ENCODE measurements around the gene GALNT2. TPM values are rescaled to one million over a fixed set of nuclear protein-coding genes. Genes with fewer than 3 reads are reported as not detected.
A peak's percentile ranks its signal among the peaks of the same experiment; 100 is the strongest.

Gene GALNT2
- total and polyA plus RNA-seq, 9 of the 15 experiments (the other 6 are each of a cell fraction or from before 2014, with no cell fraction given), result 1.6 to 106 (median 51.9) TPM

DNA sequence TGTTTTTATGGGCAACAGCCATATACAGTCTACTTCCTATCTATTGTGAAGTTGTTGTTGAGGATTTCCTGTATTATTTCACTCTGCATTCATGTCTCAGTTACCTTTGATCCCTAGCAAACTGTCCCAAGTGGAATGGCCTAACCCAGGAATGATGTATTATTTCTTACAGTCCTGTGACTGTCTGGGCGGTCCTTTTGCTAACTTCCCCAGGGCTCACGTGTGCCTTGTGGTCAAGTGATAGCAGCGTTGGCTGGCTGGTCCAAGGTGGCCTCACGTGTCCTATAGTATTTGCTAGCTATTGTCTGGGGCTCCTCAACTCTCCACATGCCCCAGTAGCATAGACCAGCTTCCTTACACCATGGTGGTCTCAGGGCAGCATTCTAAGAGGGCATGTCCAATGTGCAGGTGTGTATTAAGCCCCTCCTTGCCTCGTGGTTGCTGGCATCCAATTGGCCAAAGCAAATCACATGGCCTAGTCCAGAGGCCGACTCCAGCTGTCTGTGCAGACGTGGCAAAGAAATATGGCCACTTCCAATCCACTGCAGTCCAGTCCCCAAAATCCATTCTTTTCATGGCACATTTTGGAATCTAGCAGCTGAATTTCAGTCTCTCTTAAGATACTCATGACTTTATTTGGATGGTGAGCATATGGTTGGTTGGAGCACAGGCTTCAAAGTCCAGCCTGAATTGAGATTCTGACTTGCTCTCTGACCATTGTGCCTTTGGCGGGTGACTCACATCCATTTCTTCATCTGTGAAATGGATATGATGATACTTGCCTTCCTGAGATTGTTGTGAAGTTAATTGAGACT lies 94.1 kb downstream of the GALNT2 start (continued):
- no peak for TF ChIP-seq ZBTB43 (CRISPR knock-in tag; IDR thresholded peaks at IDR 0.05)
- TF ChIP-seq POLR2G (IDR thresholded peaks at IDR 0.05; ENCODE audit: low read depth, low read length), result no peak
- no peak for TF ChIP-seq KHSRP (IDR thresholded peaks at IDR 0.05)
- TF ChIP-seq HNRNPL (IDR thresholded peaks at IDR 0.05; ENCODE audit: low read depth, low read length), result no peak
- TF ChIP-seq CBX3 (IDR thresholded peaks at IDR 0.05; ENCODE audit: borderline replicate concordance in 1 of 2, low read length in 2 of 2), result 0 out of 3 replicates have a peak, but pooled peaks of 1 of the 2 experiments have one; percentile 13
- TF ChIP-seq ZNF512 (tag; IDR thresholded peaks at IDR 0.05), result no peak
- TF ChIP-seq ZNF57 (CRISPR knock-in tag; IDR thresholded peaks at IDR 0.05), result no peak
- no peak for TF ChIP-seq DNMT1 (IDR thresholded peaks at IDR 0.05)
- no peak for TF ChIP-seq NR2F6 (CRISPR knock-in tag; IDR thresholded peaks at IDR 0.05)
- no peak for TF ChIP-seq MBD2 (IDR thresholded peaks at IDR 0.05; ENCODE audit: borderline replicate concordance, low read depth)
- no peak for TF ChIP-seq ZFP91 (CRISPR knock-in tag; IDR thresholded peaks at IDR 0.05)
- no peak for TF ChIP-seq NFIC (IDR thresholded peaks at IDR 0.05)
- no peak for TF ChIP-seq FOXJ3 (CRISPR knock-in tag; IDR thresholded peaks at IDR 0.05)
- TF ChIP-seq ZEB2 (IDR thresholded peaks at IDR 0.05), result 0 out of 2 replicates have a peak, but pooled peaks have one; percentile 15
- no peak for TF ChIP-seq NEUROD1 (IDR thresholded peaks at IDR 0.05; ENCODE audit: borderline replicate concordance, low read depth, low read length, partially characterized antibody)
- TF ChIP-seq SAFB (IDR thresholded peaks at IDR 0.05; ENCODE audit: borderline replicate concordance, low read depth, low read length), result no peak
- no peak for TF ChIP-seq CBX8 (IDR thresholded peaks at IDR 0.05; ENCODE audit: borderline replicate concordance, extremely low read depth, low read depth, low read length, poor library complexity, severe bottlenecking)
- no peak for TF ChIP-seq MCM3 (IDR thresholded peaks at IDR 0.05)
- no peak for TF ChIP-seq RB1 (IDR thresholded peaks at IDR 0.05; ENCODE audit: low read depth)
- TF ChIP-seq FOXP1 (CRISPR knock-in tag; IDR thresholded peaks at IDR 0.05), result no peak
- TF ChIP-seq ZNF263 (CRISPR knock-in tag; IDR thresholded peaks at IDR 0.05; ENCODE audit: borderline replicate concordance), result no peak; the same call in 1 of the 2 replicates
- TF ChIP-seq, protein P1, sequence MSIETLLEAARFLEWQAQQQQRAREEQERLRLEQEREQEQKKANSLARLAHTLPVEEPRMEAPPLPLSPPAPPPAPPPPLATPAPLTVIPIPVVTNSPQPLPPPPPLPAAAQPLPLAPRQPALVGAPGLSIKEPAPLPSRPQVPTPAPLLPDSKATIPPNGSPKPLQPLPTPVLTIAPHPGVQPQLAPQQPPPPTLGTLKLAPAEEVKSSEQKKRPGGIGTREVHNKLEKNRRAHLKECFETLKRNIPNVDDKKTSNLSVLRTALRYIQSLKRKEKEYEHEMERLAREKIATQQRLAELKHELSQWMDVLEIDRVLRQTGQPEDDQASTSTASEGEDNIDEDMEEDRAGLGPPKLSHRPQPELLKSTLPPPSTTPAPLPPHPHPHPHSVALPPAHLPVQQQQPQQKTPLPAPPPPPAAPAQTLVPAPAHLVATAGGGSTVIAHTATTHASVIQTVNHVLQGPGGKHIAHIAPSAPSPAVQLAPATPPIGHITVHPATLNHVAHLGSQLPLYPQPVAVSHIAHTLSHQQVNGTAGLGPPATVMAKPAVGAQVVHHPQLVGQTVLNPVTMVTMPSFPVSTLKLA (conservative IDR thresholded peaks at IDR 0.05), result peak; percentile 70 to 85
- TF ChIP-seq HCFC1 (IDR thresholded peaks at IDR 0.05; ENCODE audit: low read depth, low read length), result no peak
- TF ChIP-seq ZNF551 (CRISPR knock-in tag; IDR thresholded peaks at IDR 0.05), result no peak

Measured in K562 (cell line).